ENCODE measurements around the gene ZNF652.
"Not testable (repeated sequence)": the region's sequence is repeated elsewhere in the genome, so short reads cannot be mapped to it uniquely, and the experiment has no call there.

Gene ZNF652

DNA sequence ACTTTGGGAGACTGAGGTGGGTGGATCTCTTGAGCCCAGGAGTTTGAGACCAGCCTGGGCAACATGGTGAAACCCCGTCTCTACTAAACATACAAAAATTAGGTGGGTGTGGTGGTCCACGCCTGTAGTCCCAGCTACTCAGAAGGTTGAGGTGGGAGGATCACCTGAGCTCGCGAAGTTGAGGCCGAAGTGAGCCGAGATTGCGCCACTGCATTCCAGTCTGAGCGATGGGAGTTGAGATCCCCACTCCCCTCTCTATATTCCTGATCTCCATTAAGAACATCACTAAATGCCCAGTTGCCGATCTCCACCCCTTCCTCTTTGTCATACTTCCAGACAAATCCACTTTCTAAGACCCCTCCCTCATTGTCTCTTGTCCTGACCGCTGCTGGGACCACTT, 24.3 kb upstream of the ZNF652 start:
- DNase-seq (ENCODE audit: low spot score), result no peak

GRCh38 chr17:49384951-49385350, 22.9 kb upstream of the ZNF652 start:
- no peak for DNase-seq (ENCODE audit: low spot score)

DNA sequence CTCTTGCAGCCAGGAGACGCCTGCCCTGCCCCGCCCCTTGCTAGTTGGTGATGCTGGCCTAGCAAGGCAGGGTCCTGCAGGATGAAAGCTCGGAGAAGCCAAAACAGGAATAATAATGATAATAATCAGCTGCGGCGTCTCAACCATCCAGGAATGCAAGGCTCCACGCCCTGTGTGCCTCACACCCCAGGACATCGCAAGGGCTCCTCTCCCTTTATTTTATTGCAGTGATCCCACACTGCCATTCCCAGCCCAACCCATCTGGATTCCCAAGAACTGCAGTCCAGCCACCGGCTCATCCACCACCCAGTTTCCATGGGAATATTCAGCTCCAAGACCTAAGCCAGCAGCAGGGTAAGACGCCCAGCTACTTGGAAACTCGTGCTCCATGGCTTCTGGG, 21.0 kb upstream of the ZNF652 start:
- DNase-seq (ENCODE audit: low spot score), result no peak

DNA sequence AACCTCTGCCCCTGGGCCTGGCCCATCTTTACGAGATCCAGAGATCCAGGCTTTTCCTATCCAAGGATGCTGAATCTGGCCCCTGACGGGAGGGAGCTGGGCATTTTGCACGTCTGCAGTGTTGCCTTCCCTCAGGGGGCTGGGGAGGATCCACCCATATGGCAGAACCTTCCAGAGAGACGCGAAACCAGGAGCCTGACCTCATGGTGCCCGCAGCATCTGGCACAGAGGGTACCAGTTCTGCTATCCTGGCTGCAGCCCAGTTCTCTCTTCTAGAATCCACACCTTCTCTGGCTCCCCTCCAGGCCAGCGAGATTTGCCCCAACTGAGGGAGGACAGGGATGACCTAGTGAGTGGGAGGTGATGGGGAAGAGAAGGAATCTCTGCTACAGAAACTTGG, 20.5 kb upstream of the ZNF652 start:
- DNase-seq (ENCODE audit: low spot score), result no peak

DNA sequence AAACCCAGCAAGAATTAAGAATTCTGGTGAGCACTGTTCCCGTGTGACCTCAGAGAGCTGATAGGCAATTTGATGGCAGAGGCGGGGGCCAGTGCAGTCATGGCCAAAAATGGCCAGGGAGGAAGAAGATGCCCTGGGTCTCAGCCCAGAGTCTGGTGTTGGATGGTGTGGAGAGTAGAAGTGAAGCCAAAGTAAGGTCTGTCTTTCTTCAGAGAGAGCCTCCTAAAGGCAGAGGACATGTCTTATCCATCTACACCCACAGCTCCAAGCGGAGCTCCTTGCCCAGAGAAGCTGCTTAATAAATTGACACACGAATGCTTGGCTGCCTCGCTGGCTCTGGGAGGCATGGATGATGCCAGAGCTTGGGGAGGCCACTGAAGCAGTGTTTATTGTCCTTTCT, 19.7 kb upstream of the ZNF652 start:
- DNase-seq (ENCODE audit: low spot score), result no peak

GRCh38 chr17:49381033-49381432, 19.0 kb upstream of the ZNF652 start:
- no peak for DNase-seq (ENCODE audit: low spot score)

- no peak for DNase-seq (ENCODE audit: low spot score)
Observed at GRCh38 chr17:49379926-49380325, 17.9 kb upstream of the ZNF652 start.

DNA sequence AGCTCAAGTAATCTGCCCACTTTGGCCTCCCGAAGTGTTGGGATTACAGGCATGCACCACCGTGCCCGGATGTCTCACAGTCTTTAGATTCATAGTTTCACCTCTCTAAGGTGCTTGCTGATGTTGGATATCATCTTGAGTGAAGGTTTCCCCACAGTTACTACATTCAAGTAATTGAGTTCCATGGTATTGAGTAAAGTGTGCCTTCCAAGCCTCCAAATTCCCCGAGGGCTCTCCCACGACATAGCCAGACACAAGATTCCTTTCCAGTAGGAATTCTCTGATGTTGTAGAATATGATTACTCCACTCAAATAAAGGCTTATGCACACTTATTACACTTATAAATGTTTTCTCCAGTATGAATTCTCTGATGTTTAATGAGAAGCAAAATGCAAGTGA, 16.3 kb upstream of the ZNF652 start:
- no peak for DNase-seq (ENCODE audit: low spot score)

GRCh38 chr17:49375544-49375943, 13.5 kb upstream of the ZNF652 start:
- no peak for DNase-seq (ENCODE audit: low spot score)

- no peak for DNase-seq (ENCODE audit: low spot score)
Observed at GRCh38 chr17:49373115-49373514, 11.1 kb upstream of the ZNF652 start.

DNA sequence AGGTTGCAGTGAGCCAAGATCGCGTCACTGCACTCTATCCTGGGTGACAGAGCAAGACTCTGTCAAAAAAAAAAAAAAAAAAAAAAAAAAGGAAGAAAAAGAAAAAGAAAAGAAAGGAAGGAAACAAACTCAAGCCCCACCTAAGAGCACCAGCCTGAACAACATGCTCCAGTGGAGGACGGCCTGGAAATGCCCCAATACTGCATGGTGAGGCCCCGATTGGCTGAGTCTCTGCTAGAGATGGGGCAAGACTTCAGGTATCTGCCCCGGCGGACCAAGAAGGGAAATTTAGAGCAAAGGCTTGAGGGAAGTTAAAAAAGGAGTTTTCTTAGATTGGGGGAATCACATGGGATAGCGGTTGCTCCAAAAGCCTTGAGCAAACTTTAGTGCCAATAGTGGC, 10.4 kb upstream of the ZNF652 start:
- no peak for DNase-seq (ENCODE audit: low spot score)

DNA sequence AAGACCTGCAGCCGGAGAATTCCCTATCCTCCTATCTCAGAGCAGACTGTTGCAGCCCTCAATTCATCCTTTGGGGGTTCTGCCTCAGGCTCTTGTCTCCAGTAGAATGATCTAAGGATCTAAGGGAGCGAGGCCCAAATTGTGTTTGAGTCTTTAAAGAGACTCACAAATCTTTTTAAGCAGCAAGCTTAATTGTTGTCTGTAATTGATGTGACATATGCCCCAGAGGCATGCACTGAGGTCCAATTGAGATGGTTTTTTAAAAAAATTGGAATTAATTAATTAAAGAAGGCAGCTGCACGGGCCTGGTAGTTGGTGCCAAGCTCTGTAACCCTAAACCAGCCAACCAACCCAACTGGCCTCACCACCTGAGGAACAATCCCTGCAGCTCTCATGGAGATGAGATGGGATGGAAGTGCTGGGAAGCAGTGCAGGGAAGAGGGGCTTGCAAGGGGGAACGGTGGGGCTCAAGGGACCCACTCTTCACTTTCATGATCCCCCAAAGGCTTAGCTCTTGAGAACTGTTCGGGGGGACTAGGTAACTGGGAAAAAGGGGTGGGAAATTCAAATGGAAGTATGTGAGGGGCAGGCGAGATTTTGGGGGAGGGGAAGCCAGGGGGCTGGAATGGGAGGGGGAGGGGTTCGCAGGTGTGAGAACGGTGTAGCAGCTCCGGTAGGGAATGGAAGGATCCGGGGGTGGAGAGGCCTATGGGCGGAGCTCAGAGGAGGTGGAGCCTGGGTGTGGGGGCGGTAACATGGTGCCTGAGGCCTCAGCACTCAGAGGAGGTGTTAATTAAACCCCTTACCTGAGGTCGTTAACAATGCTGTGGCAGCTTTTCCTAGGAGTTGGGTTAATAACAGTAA, 9.2 kb upstream of the ZNF652 start:
- DNase-seq (ENCODE audit: low spot score), result no peak

DNA sequence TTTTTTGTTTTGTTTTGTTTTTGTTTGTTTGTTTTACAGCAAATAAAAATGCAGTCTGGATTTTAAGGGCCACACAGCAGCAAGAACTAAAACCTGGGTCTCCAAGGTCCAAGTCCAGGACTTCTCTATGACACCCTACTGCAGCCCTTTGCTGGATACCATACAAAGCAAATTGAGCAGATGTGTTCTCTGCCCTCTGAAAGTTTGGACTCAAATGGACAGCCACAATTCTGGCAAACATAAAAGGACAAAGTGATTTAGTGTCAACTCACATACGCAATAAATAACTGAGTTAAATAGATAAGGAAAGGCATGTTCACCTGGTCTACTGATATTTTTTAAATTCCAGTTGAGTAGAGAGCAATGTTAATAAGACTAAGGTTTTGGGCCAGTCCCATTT, 7.7 kb upstream of the ZNF652 start:
- no peak for DNase-seq (ENCODE audit: low spot score)

- DNase-seq (ENCODE audit: low spot score), result no peak
Observed at GRCh38 chr17:49369089-49369488, 7.0 kb upstream of the ZNF652 start.

- peak; percentile 79 for DNase-seq (ENCODE audit: low spot score)
Observed at GRCh38 chr17:49365667-49366066, 3.6 kb upstream of the ZNF652 start.

DNA sequence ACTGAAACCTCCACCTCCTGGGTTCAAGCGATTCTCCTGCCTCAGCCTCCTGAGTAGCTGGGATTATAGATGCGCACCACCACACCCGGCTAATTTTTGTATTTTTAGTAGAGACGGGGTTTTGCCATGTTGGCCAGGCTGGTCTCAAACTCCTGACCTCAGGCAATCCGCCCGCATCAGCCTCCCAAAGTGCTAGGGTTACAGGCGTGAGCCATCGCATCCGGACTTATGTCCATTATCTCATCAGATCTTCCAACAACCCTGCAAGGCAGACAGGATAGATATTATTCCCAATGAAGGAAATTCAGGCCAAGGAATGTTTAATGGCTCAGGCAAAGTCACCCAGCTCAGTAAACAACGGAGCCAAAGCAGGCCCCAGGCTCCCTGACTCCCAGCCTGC, 3.1 kb upstream of the ZNF652 start:
- not testable (repeated sequence) for DNase-seq (ENCODE audit: low spot score)

DNA sequence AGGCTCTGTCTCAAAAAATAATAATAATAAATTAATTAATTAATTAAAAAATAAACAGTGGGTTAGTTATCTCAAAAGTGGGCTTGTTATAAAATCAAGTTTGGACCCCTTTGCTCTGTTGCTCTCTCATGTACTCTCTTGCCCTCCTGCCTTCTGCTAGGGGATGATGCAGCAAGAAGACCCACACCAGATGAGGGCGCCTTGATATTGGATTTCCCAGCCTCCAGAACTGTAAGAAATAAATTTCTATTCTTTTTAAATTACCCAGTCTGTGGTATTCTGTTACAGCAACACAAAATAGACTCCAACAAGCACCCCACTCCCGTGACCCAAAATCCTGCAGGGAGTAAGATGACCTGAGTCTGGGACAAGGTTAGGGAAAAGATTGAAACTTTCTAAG, 2.1 kb upstream of the ZNF652 start:
- no peak for DNase-seq (ENCODE audit: low spot score)

DNA sequence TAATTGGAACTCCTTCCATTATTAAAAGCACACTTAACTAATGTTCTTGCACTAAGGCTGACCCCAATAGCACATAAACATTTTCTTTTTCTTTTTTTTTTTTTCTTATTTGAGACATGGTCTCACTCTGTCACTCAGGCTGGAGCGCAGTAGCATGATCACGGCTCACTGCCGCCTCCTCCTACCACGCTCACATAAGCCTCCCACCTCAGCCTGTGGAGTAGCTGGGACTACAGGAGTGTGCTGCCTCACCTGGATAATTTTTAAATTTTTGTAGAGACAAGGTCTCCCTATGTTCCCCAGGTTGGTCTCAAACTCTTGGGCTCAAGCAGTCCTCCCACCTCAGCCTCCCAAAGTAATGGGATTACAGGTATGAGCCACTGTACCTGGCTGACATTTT, 1.2 kb upstream of the ZNF652 start:
- no peak for DNase-seq (ENCODE audit: low spot score)

GRCh38 chr17:49362723-49363117, 670 bp upstream of the ZNF652 start:
- DNase-seq (ENCODE audit: low spot score), result no peak

DNA sequence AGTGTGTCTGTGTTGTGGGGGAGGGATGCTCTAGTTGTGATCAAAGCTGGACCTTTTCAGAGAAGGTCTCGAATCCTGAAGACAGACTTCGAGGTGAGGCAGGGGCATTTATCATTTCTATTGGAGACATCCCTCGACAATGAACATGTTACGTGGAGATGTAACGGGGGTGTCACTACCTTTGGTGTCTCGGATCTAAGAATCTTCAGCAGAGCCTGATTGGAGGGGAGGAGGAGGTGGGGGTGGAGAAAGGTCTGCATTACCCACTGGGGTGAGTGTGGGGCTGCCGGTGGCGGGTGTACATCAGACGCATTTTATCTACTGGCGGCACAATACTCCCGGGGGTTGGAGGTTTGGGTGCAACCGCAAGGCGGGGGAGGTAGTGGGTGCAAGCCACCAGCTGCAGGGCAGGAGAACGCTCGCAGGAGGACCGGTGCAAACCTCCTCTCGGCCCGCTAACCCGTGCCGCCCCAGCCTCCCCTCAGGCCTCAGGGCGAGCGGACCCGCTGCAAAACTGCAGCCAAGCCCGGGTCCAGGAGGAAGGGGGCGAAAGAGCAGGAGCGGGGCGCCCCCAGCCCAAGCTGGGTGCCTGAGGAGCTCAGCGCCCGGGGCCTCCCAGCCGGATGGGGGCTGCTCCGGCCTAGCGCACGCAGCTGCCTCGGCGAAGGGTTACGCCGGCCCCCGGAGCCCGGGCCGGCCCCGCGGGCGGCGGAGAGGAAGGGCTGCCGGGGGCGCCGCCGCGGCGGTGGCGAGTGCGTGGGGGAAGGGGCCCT, 735 bp downstream of the ZNF652 start:
- DNase-seq (ENCODE audit: low spot score), result peak; percentile 56

GRCh38 chr17:49360796-49361128, 1.3 kb downstream of the ZNF652 start:
- no peak for DNase-seq (ENCODE audit: low spot score)

DNA sequence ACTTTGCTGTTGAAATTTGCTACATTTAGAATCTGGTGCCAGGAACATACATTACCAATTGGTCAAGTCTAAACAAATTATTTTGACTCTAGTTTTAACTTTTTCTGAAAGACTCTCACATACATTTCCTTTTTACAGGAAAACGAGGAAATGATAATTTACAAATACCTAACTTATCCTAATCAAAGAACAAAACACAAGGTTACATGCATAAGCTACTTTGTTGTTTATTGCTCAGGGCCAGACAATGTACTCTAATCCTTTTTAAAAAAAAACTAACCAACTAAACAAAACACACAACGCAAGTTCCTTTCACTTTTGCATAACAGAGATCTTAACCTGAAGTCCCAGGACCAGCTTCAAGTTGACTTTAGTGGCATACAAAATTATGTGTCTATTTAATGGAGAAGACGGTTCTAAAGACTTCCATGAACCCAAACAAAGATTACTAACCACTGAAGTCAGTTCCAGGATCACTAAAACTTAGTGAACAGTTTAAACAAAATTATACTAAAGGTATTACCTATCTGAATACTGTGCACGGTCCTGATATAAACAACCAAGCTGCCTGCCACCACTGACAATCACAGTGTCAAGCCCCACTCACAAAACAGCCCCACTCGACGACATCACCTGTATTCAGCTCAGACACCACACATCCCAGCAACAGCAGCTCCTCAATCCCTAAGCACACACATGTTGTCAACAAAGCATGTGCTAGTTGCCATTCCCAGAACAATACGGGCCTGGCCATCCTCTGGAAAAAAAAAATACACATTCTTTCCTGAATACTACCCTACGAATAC, 1.9 kb downstream of the ZNF652 start:
- DNase-seq (ENCODE audit: low spot score), result no peak
